A549 (cell line): ENCODE results near the gene DPYD. TPM values are rescaled to one million over a fixed set of nuclear protein-coding genes. Genes with fewer than 3 reads are reported as not detected.

Experiments used
- ATAC-seq, 2 experiments: fragments of 200-7000 bp in 1 of 2; fragments of >200 bp in 1 of 2; cut with Nextera tagmentation in 1 of 2; cut with Tn5 transposase in 1 of 2; 3 replicates each; pipeline versions ENCODE4 v1.8.0 to v1.9.1; 2018 to 2020; ENCODE audit warnings: mild to moderate bottlenecking in 1 of 2, moderate library complexity in 1 of 2
- CTCF ChIA-PET: fragments of 300-600 bp; sonication (Branson Sonifier 250); formaldehyde crosslinking; extraction: SDS; loops from one replicate; lab custom pipeline; 2021; ENCODE audit warnings: antibody characterized with exemption, inconsistent platforms; lab: Yijun Ruan, JAX
- POLR2A ChIA-PET: fragments of 350-600 bp; formaldehyde crosslinking; extraction: SDS; loops from one replicate; lab custom pipeline; 2021; ENCODE audit warnings: antibody characterized with exemption, inconsistent platforms; lab: Yijun Ruan, JAX
- DNase-seq, 2 experiments: peaks; one replicate each; pipeline versions ENCODE4 v3.0.0 to v3.0.0-alpha.2; 2011 to 2016; ENCODE audit warnings: low read depth in 1 of 2, low spot score in 1 of 2
- FAIRE-seq: peaks from 2 replicates; lab custom pipeline; 2011; peaks lifted over from hg19 to GRCh38; lab: Jason Lieb, UNC
- H3K27ac ChIP-seq, 2 experiments: fragments of >200 bp; sonication (Bioruptor Twin); formaldehyde crosslinking; 3 replicates each; pipeline ENCODE4 v1.5.1; 2016 to 2017
- H3K4me1 ChIP-seq: fragments of >200 bp; sonication (Bioruptor Twin); formaldehyde crosslinking; 3 replicates; pipeline ENCODE4 v1.6.1; 2016
- H3K4me2 ChIP-seq: fragments of >200 bp; sonication (Bioruptor Twin); formaldehyde crosslinking; 3 replicates; pipeline ENCODE4 v1.6.1; 2016
- H3K4me3 ChIP-seq: fragments of >200 bp; sonication (Bioruptor Twin); formaldehyde crosslinking; 3 replicates; pipeline ENCODE4 v1.5.1; 2016
- H3K9me3 ChIP-seq: fragments of >200 bp; sonication (Bioruptor Twin); formaldehyde crosslinking; 3 replicates; pipeline ENCODE4 v1.6.1; 2016
- BHLHE40 ChIP-seq: IDR thresholded peaks from 2 replicates; pipeline ENCODE4 v1.6.1; 2012; ENCODE audit warnings: low read depth, low read length, inconsistent platforms
- CBX2 ChIP-seq: fragments of 200-600 bp; sonication (generic); IDR thresholded peaks from 2 replicates; pipeline ENCODE4 v1.6.1; 2016; ENCODE audit warnings: low read depth, mild to moderate bottlenecking, borderline replicate concordance
- CEBPB ChIP-seq, 2 experiments: fragments of >200 bp in 1 of 2; sonication (Bioruptor Twin) in 1 of 2; formaldehyde crosslinking in 1 of 2; IDR thresholded peaks; 2 replicates each; pipeline ENCODE4 v1.6.1; 2012 to 2016
- CHD2 ChIP-seq: fragments of 150-350 bp; IDR thresholded peaks from 2 replicates; pipeline ENCODE4 v1.6.1; 2014; ENCODE audit warnings: low read length; ENCODE audit not compliant: partially characterized antibody
- CHD4 ChIP-seq: fragments of 200-600 bp; sonication (generic); IDR thresholded peaks from 2 replicates; pipeline ENCODE4 v1.6.1; 2016; ENCODE audit warnings: antibody characterized with exemption, mild to moderate bottlenecking, borderline replicate concordance
- CTCF ChIP-seq: fragments of >200 bp; sonication (Bioruptor Twin); formaldehyde crosslinking; IDR thresholded peaks from 3 replicates; pipeline ENCODE4 v1.5.1; 2016
- E2F6 ChIP-seq: IDR thresholded peaks from 2 replicates; pipeline ENCODE4 v1.6.1; 2012; ENCODE audit warnings: low read depth, borderline replicate concordance
- ELK1 ChIP-seq: fragments of 150-350 bp; IDR thresholded peaks from 2 replicates; pipeline ENCODE4 v1.6.1; 2014; ENCODE audit warnings: low read depth, mild to moderate bottlenecking, low read length
- FOXS1 ChIP-seq: fragments of 250-450 bp; sonication (Bioruptor Pico); IDR thresholded peaks from 2 replicates; pipeline ENCODE4 v1.5.0; 2020; ENCODE audit warnings: mild to moderate bottlenecking, moderate library complexity
- HEYL ChIP-seq: fragments of 250-450 bp; sonication (Bioruptor Pico); IDR thresholded peaks from 2 replicates; pipeline ENCODE4 v1.8.0; 2021; ENCODE audit warnings: mild to moderate bottlenecking, moderate library complexity
- HOXA7 ChIP-seq: fragments of 250-450 bp; sonication (Bioruptor Pico); IDR thresholded peaks from 2 replicates; pipeline ENCODE4 v1.5.0; 2020; ENCODE audit warnings: mild to moderate bottlenecking, moderate library complexity
- HOXB13 ChIP-seq: fragments of 250-450 bp; sonication (Bioruptor Pico); IDR thresholded peaks from 2 replicates; pipeline ENCODE4 v1.5.0; 2020; ENCODE audit warnings: low read depth, mild to moderate bottlenecking, moderate library complexity
- HOXB5 ChIP-seq: fragments of 250-450 bp; sonication (Bioruptor Pico); IDR thresholded peaks from 2 replicates; pipeline ENCODE4 v1.5.0; 2020; ENCODE audit warnings: mild to moderate bottlenecking, moderate library complexity
- KDM1A ChIP-seq: fragments of 200-600 bp; sonication (generic); IDR thresholded peaks from 2 replicates; pipeline ENCODE4 v1.6.1; 2016; ENCODE audit warnings: low read depth, mild to moderate bottlenecking
- MAX ChIP-seq: IDR thresholded peaks from 2 replicates; pipeline ENCODE4 v1.6.1; 2012
- MYC ChIP-seq: IDR thresholded peaks from 2 replicates; pipeline ENCODE4 v1.6.1; 2012; ENCODE audit warnings: mild to moderate bottlenecking, inconsistent platforms, low read length, improper control_type of control experiment, borderline replicate concordance
- NPAS2 ChIP-seq: fragments of 250-450 bp; sonication (Bioruptor Pico); IDR thresholded peaks from 2 replicates; pipeline ENCODE4 v1.8.0; 2022; ENCODE audit warnings: mild to moderate bottlenecking, moderate library complexity, borderline replicate concordance
- PHF8 ChIP-seq: fragments of 200-600 bp; sonication (generic); IDR thresholded peaks from 2 replicates; pipeline ENCODE4 v1.6.1; 2016; ENCODE audit warnings: low read depth, mild to moderate bottlenecking, antibody characterized with exemption, moderate library complexity, borderline replicate concordance
- POLR2A ChIP-seq: IDR thresholded peaks from 2 replicates; pipeline ENCODE4 v1.6.1; 2012; ENCODE audit warnings: mild to moderate bottlenecking, low read length
- RARB ChIP-seq: fragments of 250-450 bp; sonication (Bioruptor Pico); IDR thresholded peaks from 2 replicates; pipeline ENCODE4 v1.8.0; 2021; ENCODE audit warnings: mild to moderate bottlenecking, moderate library complexity
- REST ChIP-seq: fragments of 200-600 bp; sonication (generic); IDR thresholded peaks from 2 replicates; pipeline ENCODE4 v1.6.1; 2016; ENCODE audit warnings: antibody characterized with exemption, mild to moderate bottlenecking, moderate library complexity
- RFX5 ChIP-seq: fragments of 450-650 bp; IDR thresholded peaks from 2 replicates; pipeline ENCODE4 v1.7.1; 2014; ENCODE audit warnings: antibody characterized with exemption, mild to moderate bottlenecking, moderate library complexity
- RNF2 ChIP-seq: fragments of 200-600 bp; sonication (generic); IDR thresholded peaks from 2 replicates; pipeline ENCODE4 v1.6.1; 2016; ENCODE audit warnings: low read depth, mild to moderate bottlenecking, antibody characterized with exemption, moderate library complexity, borderline replicate concordance
- SREBF2 ChIP-seq: fragments of 450-650 bp; IDR thresholded peaks from 2 replicates; pipeline ENCODE4 v1.6.1; 2014; ENCODE audit warnings: mild to moderate bottlenecking, moderate library complexity
- TFCP2L1 ChIP-seq: fragments of 250-450 bp; sonication (Bioruptor Pico); IDR thresholded peaks from 2 replicates; pipeline ENCODE4 v1.5.0; 2021; ENCODE audit warnings: mild to moderate bottlenecking
- ZFP36 ChIP-seq: fragments of 450-650 bp; IDR thresholded peaks from 2 replicates; pipeline ENCODE4 v1.6.1; 2014; ENCODE audit warnings: borderline replicate concordance; ENCODE audit not compliant: partially characterized antibody
- ZSCAN20 ChIP-seq: fragments of 250-450 bp; sonication (Bioruptor Pico); IDR thresholded peaks from 2 replicates; pipeline ENCODE4 v1.8.0; 2022; ENCODE audit warnings: mild to moderate bottlenecking, moderate library complexity
- WGBS: methylation state at CpG from one replicate; pipeline ENCODE4 v1.1.6; 2017; ENCODE audit errors: missing lambda C conversion rate; 5-methylcytosine and 5-hydroxymethylcytosine counted together
- polyA plus RNA-seq, 4 experiments: library from polyadenylated mRNA; depleted of rRNA in 3 of 4; stranded (reverse); fragments of >200 nt; fragmentation: RNase III in 1 of 4; extraction: RNeasy Plus Mini Kit Qiagen cat#74134 plus additional on column Dnase treatment in 1 of 4; gene quantifications; 2 replicates in 3 of 4; 3 replicates in 1 of 4; pipeline ENCODE4 v1.2.3, GENCODE V29; 2011 to 2017

Gene DPYD
- polyA plus RNA-seq, 2 of the 4 experiments (the other 2 are of a cell fraction) = 5.9 to 7.5 TPM

GRCh38 chr1:97120806-97121205 is 800.0 kb downstream of the DPYD start:
- H3K4me3 ChIP-seq = no peak overlapping the region
- H3K4me2 ChIP-seq = no peak overlapping the region
- no peak for TF ChIP-seq MYC
- TF ChIP-seq SREBF2 = no peak
- TF ChIP-seq POLR2A = no peak
- no peak for TF ChIP-seq CBX2
- no peak for TF ChIP-seq KDM1A
- no peak for TF ChIP-seq RNF2
- no peak for TF ChIP-seq CHD4
- no peak for TF ChIP-seq HOXB5 (CRISPR knock-in tag)
- TF ChIP-seq HOXA7 (CRISPR knock-in tag) = no peak
- no peak for TF ChIP-seq HOXB13
- no peak for TF ChIP-seq ZSCAN20
- no peak for TF ChIP-seq CTCF
- no peak for TF ChIP-seq ELK1
- no peak overlapping the region for H3K27ac ChIP-seq
- CTCF ChIA-PET = interaction anchor here (1.5 kb wide), 1 partner anchor 17 kb away, joined by 9 read pairs; no protein-coding TSS in a partner anchor
- ATAC-seq = no peak
- DNase-seq = no peak
- H3K4me1 ChIP-seq = peaks cover 4% of the 10 kb centered on the region; the same call in 1 of the 3 replicates
- 87% methylated on average over 1 of the region's 1 CpG for WGBS
- FAIRE-seq = no peak
- no peaks in the 10 kb centered on the region for H3K9me3 ChIP-seq
- POLR2A ChIA-PET = no interaction called here

- no peak for FAIRE-seq
- Histone ChIP-seq H3K4me1 (peaks cover 4% of the 10 kb centered on the region; the same call in 1 of the 3 replicates), H3K27ac (no peak overlapping the region), H3K9me3 (no peaks in the 10 kb centered on the region), H3K4me2 (no peak overlapping the region), H3K4me3 (no peak overlapping the region)
- CTCF ChIA-PET = interaction anchor here (1.3 to 1.5 kb wide), 2 partner anchors 18 to 19 kb away, joined by 5 to 9 read pairs; no protein-coding TSS in a partner anchor
- 69% methylated on average over 8 of the region's 8 CpGs for WGBS
- ATAC-seq = no peak
- no peak for DNase-seq
- TF ChIP-seq REST (no peak), ZFP36 (no peak), MAX (no peak), CHD2 (no peak), POLR2A (no peak), BHLHE40 (no peak), RFX5 (no peak), PHF8 (no peak), TFCP2L1 (CRISPR knock-in tag) (no peak), RARB (CRISPR knock-in tag) (no peak), HEYL (CRISPR knock-in tag) (no peak), E2F6 (no peak), CEBPB (IDR thresholded peaks at IDR 0.05) (no peak), FOXS1 (CRISPR knock-in tag) (no peak), SREBF2 (no peak), NPAS2 (no peak), ELK1 (no peak)
- POLR2A ChIA-PET = no interaction called here
Measured at GRCh38 chr1:97119260-97120158, 801.3 kb downstream of the DPYD start.
